LNCAP (cell line): ENCODE data around the gene FPR1.

ENCODE experiments used
- TF ChIP-seq, protein P1 (sequence below): fragments of 450-650 bp; IDR thresholded peaks from 2 replicates; pipeline ENCODE4 v1.5.1; 2017; ENCODE audit warnings: mild to moderate bottlenecking

FPR1 gene

DNA sequence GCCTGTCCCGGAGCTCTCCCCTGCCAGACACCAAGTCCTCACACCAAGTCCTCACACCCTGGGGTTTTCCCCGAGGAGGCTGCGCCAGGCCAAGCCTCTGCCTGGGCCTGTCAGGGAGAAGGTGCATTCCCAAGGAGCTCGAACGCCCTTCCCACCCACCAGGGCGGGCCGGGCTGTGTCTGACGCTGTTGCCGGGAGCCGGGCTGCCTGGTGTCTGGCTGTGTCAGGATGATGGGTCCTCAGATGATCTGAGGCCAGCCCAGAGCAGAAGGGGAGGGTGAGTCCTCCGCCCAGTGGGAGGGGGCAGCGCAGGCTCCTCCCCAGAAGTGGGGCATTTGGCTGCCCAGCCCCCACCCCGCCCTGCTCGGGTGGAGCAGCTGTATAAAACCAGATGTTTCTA lies 25.6 kb downstream of the FPR1 start:
- TF ChIP-seq, protein P1, sequence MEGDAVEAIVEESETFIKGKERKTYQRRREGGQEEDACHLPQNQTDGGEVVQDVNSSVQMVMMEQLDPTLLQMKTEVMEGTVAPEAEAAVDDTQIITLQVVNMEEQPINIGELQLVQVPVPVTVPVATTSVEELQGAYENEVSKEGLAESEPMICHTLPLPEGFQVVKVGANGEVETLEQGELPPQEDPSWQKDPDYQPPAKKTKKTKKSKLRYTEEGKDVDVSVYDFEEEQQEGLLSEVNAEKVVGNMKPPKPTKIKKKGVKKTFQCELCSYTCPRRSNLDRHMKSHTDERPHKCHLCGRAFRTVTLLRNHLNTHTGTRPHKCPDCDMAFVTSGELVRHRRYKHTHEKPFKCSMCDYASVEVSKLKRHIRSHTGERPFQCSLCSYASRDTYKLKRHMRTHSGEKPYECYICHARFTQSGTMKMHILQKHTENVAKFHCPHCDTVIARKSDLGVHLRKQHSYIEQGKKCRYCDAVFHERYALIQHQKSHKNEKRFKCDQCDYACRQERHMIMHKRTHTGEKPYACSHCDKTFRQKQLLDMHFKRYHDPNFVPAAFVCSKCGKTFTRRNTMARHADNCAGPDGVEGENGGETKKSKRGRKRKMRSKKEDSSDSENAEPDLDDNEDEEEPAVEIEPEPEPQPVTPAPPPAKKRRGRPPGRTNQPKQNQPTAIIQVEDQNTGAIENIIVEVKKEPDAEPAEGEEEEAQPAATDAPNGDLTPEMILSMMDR, result no peak

DNA sequence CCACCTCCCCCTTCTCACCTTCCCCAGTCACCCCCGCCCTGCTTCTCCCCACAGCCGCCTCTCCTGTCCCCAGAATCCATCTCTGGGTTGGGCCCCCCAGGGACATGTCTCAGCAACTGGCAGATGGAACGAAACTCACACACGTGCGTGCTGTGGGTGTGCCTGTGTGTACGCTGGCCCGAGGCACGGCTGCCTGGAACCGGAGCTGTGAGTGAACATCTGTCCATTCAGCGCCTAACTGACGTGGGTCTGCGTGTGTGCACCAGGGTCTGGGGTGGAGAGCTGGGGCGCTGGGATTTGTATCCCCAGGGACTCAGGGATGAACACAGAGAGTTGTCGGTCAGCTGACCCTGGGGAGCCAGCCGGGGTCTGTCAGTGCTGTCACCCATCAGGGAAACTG lies 27.1 kb downstream of the FPR1 start:
- TF ChIP-seq, protein P1, result no peak

DNA sequence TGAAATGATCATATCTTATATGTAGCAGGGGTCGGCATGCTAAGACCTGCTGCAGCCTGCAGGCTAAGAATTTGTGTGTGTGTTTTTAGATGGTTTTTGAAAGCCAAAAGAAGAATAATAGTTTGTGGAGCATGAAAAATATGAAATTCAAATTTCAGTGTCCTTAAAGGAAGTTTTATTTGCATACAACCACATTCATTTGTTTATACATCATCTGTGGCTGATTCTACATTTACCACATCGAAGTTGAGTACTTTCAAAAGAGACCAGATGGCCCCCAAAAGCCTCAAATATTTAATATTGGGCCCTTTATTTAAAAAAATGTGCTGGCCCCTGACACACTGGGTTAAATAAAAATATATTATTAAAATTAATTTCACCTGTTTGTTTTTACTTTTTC lies 29.2 kb downstream of the FPR1 start:
- TF ChIP-seq, protein P1, result no peak

DNA sequence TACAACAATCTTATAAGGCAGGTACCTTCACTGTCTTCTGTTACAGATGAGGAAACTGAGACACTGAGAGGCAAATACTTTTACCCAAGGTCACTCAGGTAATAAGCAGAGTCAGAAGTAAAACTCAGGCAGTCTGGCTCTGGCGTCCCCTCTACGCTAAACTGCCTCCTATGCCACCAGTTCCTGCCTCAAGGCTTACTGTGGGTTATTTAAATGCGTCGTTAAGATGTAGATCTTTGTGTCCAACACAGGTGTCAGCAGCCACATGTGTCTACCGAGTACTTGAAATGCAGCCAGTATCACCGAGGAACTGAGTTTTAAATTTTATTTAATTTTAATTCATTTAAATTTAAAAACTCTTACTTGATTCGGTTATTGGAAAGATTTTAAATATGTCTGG lies 29.8 kb downstream of the FPR1 start:
- TF ChIP-seq, protein P1, result no peak

DNA sequence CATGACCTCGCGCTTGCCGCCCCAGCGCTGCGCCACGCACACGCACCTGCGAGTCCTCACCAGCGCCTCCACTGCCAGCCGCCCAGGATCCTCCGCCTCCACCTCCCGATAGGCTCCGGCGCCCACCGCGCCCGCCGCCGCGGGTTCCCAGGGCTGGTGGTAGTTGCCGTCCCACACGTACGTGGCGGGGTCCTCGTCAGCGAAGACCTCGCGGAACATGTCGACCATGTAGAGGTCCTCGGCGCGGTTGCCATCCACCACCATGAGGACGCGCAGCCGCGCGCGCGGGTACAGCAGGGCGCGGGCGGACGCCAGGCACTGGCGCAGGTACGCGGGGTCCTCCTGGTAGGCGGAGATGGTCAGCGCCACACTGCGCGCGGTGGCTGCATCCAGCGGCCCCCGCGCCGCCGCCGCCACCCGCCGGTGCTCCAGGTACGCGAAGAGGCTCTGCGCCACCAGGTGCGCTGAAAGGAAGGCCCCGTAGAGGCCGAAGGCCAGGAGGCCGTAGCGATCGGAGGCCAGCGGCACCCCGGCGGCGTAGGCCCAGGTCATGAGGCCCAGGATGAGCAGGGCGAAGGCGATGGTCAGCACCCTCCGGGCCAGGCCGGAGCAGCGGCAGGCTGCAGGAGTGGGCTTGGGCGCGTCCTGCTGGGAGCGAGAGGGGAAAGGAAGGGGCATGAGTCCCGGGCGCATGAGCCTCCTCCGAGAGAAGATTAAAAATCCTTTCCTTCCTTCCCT lies 32.3 kb downstream of the FPR1 start:
- TF ChIP-seq, protein P1, result no peak

DNA sequence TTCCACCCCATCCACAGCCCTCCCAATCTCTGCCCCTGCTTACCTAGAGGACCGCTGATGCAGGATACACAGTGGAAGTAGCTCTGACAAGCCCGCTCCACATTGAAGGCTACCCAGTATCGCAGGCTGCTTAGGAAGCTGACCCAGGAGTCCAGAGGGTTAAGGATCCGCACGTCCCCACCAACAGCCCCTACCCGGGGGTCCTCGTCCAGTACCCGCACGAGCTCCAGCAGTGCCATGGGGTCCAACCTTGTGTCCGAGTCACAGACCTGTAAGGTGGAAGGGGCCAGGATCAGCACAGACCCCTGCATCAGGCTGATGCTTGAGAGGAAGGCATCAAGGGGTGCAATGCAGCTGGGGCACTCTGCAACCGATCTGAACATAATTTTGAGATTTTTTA lies 34.8 kb downstream of the FPR1 start:
- TF ChIP-seq, protein P1, result no peak

DNA sequence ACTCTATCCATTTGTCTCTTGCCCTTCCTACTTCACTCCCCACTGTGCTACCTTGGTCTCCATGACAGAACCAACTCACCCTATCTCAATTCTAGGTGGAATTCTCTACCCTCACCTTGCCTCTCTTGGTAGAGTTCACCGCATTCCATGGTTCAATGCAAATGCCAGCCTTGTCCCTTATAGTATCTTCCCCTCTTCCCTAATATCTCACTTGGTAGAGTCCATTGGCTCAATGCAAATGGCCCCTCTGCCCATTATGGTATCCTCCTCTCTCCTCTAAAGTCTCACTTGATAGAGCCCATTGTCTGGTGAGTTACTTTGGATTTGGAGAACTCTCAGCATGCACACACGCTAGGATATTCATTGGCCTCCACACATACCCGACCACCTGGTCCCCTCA lies 35.8 kb downstream of the FPR1 start:
- TF ChIP-seq, protein P1, result no peak

DNA sequence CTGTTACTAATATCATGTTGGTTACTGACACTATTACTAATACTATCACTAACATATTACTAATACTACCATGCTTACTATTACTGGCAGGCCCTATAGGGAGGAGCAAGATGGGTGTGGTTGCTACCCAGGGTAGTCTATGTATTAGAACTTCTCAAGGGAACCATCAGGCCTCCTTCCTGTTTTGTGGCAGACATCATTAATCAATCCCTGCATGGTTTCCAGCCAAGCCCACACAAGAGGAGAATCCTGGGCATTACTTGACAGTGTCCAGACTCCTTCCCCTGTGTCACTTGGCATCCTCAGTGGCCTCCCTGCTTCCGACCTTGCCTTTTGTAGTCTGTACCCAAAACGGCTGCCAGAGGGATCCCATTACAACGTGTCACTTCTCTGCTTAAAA lies 36.8 kb downstream of the FPR1 start:
- TF ChIP-seq, protein P1, result no peak
